ENCODE results near the gene PAPLN.

Gene PAPLN

DNA sequence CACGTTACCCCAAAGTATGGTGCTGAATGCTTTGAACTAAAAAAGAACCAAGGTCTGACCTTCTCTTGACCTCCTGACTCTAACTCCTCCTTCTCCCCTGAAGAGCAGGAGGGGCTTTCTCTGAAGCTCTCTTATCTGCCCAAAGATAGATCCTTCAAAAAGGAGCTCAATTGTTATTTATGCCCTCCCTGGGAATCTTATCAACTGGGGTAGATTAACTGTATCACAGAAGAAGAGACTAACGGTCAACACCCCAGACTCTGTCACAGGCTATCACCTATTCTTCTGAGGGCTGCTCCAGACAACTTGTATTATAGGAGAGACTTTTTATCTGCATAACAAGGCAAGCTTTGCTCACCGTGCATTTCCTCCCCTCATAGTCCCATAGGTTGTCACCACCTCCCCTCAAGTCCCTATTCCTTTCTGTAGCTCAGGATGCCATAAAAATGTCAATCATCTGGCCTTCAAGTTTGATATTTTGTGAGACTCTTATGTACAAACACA lies 86.6 kb downstream of the PAPLN start:
- Histone ChIP-seq H3K9me3 (ENCODE audit: severe bottlenecking) (no peaks in the 10 kb centered on the region), H3K27ac (peak overlapping the region; percentile 12; the same call in 1 of the 2 replicates), H3K27me3 (ENCODE audit: insufficient read depth, low read depth, severe bottlenecking) (no peaks in the 10 kb centered on the region), H3K36me3 (peaks cover 11% of the 10 kb centered on the region), H3K4me3 (ENCODE audit: low read depth, low read length) (no peak overlapping the region)
- TF ChIP-seq, protein P1, sequence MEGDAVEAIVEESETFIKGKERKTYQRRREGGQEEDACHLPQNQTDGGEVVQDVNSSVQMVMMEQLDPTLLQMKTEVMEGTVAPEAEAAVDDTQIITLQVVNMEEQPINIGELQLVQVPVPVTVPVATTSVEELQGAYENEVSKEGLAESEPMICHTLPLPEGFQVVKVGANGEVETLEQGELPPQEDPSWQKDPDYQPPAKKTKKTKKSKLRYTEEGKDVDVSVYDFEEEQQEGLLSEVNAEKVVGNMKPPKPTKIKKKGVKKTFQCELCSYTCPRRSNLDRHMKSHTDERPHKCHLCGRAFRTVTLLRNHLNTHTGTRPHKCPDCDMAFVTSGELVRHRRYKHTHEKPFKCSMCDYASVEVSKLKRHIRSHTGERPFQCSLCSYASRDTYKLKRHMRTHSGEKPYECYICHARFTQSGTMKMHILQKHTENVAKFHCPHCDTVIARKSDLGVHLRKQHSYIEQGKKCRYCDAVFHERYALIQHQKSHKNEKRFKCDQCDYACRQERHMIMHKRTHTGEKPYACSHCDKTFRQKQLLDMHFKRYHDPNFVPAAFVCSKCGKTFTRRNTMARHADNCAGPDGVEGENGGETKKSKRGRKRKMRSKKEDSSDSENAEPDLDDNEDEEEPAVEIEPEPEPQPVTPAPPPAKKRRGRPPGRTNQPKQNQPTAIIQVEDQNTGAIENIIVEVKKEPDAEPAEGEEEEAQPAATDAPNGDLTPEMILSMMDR (IDR thresholded peaks at IDR 0.05; ENCODE audit: low read depth, low read length): no peak
- no peak for DNase-seq

All from WERI-Rb-1 (cell line).